ENCODE measurements around the gene MFF.
"Not testable (repeated sequence)": the region's sequence is repeated elsewhere in the genome, so short reads cannot be mapped to it uniquely, and the experiment has no call there.

MFF gene

GRCh38 chr2:227378371-227378782, 53.3 kb downstream of the MFF start:
- DNase-seq, result no peak

- no peak for DNase-seq
These were observed 54.0 kb downstream of the MFF start, which contains the start of gene TM4SF20 for GRCh38 chr2:227379095-227379494. TSS of gene TM4SF20 (minus strand) at chr2:227379306. CDS start at chr2:227379268, 38 bp downstream.

DNA sequence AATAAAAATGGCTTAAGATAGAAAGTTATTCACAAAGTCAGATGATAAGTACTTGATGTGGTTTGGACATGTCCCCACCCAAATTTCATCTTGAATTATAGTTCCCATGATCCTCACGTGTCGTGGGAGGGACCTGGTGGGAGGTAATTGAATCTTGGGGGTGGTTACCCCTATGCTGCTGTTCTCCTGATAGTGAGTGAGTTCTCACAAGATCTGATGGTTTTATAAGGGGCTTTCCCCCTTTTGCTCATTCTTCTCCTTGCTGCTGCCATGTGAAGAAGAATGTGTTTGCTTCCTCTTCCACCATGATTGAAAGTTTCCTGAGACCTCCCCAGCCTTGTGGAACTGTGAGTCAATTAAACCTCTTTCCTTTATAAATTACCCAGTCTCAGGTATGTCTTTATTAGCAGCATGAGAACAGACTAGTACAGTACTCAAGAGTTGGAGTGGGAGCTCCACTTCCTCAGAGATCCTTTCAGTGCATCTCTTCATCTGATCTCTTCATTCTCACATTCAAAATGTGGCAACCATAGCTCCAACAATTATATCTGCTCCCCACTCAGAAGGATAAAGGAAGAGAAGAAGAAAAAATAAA, 57.3 kb downstream of the MFF start:
- DNase-seq, result not testable (repeated sequence)

DNA sequence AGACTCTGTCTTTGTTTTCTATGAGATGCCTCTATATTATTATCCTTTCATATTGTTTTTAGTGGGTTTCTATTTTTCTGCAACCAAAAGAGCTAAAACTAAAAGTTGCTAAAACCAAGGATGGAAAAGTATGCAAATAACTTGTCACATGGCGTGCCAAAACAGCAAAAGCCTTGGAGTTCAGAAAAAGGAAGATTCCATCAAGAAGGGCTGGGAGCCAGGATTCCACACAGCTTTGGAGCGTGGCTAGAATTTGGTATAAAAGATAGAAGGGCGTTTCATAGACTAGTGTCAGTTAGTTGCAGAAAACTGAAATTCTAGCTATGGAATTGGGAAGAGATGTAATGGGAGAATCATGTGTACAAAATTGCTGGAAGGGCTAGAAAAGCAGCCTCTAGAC, 58.6 kb downstream of the MFF start:
- no peak for DNase-seq

GRCh38 chr2:227386630-227387029, 61.6 kb downstream of the MFF start:
- no peak for DNase-seq

DNA sequence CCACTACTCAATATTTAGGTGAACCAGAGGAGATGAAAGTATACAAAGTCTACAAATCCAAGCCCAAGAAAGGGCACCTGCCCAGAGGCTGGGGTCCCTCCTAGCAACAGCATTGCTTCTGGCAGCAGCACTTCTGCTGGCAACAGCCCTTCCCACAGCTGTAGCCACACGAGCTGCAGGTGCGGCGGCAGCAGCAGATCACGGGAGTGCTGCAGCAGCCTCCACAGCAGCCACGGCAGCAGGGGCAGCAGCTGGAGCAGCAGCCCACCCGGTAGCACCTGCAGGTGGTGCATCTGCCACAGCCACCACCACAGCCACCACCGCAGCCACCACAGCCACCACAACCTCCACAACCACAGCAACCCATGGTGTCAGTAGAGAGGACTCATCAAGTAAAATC, 62.5 kb downstream of the MFF start, which contains the start of gene SCYGR1:
TSS of gene SCYGR1 (minus strand) at position 367 of the 400 bp plus-strand sequence. CDS start at position 367, 0 bp downstream.
- not testable (repeated sequence) for DNase-seq

- no peak for DNase-seq
These were observed 63.5 kb downstream of the MFF start for GRCh38 chr2:227388537-227389011.

DNA sequence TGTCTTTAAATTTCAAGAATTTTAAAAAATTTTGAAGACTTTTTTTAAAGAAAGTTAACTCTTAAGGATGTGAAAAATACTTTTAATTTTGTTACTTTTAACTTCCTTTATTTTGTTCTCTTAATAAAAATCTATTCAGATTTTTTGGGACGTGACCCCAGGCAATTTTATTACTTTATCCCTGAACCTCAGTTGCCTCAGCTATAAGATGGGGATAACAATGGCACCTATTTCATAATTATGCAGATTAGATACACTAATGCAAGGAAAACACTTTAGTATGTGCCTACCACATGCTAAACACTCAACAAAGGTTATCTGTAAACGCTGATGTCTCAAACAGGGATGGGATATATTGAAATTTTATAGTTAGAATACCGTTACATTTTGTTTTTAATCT, 64.2 kb downstream of the MFF start:
- no peak for DNase-seq

GRCh38 chr2:227389661-227390060, 64.6 kb downstream of the MFF start:
- no peak for DNase-seq

DNA sequence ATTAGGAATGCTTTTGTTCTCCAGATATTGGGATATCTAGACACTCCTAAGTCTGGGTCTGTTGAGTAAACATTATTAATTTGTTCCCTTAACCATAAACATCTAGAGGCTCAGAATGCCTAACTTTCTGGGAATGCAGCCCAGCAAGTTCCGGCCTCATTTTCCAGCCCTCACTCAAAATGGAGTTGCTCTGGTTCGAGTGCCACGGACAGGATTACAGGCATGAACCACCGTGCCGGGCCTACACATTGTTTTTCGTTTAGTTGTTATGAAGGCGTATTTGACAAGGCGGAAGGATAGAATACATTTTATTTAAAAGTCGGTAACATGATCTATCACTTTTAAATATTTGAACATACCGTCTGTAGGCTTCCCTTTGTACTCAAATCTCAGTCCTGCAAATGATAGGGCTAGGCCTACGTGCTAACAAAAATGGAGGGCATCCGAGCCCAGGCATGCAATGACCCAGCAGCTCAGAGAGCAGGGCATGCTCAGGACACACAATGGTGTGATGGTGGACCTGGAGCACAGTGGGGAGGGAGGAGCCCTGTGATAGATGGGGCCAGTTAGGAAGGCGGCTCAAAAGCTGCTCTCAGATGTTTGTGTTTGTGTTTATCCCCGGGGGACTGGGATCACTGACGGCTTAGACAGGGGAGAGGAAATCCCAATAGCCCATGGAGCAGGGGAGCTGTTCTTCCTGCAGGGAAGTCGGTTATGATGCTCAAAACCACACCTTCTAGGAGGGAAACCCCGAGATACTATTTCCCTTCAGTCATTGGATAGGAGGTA, 65.6 kb downstream of the MFF start:
- DNase-seq, result no peak

DNA sequence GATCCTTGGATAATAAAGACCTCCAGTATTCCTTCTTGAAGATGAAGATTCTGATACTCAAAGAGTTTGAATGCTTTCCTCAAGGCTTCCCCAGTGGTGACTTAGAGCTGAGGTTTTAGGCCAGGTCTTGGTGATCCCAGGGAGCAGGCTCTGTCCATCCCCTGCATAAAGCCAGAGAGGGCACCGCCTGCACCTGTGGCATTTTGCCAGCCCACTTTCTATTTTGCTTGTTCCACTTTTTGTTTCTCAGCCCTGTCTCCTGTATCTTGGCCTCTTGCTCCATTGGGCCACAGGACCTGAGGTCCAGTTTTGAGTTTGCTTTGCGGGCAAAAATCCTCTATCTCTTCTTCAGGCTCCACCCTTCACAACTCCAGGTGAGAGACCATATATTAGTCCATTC, 69.3 kb downstream of the MFF start:
- DNase-seq, result no peak

DNA sequence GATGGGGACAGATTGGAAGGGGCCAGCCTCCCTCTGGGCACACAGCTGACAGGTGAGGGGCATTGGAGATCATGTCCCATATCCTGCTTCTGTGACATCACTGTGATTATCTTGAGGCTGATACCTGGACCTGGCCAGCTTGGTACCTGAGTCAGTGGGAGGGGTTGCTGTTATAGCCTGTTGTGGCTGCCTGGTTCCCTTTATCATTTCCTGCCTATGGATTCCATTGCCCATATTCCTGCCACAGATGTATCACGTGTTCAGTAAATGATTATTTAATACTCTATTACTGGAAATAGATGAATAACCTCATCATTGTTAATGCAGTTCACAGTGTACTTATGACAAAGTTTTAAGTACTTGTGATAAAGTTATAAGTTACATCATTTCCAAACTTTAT, 70.5 kb downstream of the MFF start:
- no peak for DNase-seq

DNA sequence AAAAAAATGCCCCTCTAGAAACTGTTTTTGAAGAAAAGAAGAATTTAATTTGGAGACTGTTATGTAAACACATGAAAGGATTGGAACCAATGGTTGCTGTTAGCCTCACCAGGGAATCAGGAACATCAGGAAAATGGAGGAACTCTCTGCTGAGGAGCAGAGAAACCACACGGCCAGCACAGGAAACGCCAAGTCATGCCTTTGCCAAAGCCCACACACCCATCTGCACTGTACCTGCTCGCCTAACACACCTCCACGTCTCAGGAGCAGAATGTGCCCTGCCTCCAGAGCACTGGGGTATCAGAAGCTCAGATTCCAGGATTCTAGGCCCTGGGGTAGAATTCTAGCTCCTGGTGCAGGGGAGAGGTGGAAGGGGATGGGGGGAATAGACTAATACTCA, 72.5 kb downstream of the MFF start:
- DNase-seq, result no peak

GRCh38 chr2:227398684-227399670, 73.9 kb downstream of the MFF start:
- DNase-seq, result no peak

GRCh38 chr2:227401550-227401949, 76.5 kb downstream of the MFF start:
- DNase-seq, result no peak

- no peak for DNase-seq
These were observed 77.3 kb downstream of the MFF start for GRCh38 chr2:227402321-227402720.

- DNase-seq, result no peak
These were observed 77.9 kb downstream of the MFF start for GRCh38 chr2:227402959-227403358.

GRCh38 chr2:227404585-227405271, 79.7 kb downstream of the MFF start:
- DNase-seq, result no peak

DNA sequence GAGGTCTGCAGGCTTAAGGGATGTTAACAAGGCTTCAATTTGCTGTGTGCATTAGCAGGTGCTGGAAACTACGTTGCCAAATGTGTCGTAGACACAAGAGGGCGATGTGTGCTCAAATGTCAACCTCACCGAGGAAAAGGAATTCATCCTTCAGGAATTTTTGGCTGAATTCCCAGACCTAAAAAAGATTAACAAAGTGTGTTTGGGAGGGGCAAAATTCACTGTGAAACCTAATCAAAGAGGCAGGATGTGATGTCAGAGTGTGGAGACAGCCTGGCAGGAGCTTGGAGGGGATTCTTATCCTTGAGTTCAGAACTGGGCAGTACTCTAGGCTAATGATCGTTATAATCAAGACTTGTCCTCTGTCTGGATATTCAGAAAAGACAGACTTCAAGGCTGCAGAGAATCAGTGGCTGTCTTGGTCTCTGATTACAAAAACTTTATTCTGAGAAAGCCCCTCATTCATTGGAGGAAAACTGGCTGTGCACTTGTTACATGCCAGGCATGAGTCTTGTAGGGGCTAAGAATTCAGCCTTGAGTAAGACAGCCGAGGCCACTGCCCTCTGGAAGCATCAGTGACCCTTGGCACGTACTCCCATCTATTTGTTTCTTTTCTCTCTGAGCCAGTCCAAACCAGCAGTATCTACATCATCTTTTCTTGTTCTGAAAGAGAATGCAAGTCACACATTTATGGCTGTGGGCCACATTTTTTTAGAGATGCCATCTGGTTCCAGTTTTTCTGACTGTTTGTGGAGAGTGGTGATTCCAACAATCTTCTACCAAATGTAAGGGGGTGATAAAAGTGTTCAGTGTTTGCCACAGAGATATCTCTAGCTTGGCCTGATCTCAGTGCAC, 81.4 kb downstream of the MFF start:
- DNase-seq, result no peak
